Measurements from ENCODE around the gene TMEM256.

DNA sequence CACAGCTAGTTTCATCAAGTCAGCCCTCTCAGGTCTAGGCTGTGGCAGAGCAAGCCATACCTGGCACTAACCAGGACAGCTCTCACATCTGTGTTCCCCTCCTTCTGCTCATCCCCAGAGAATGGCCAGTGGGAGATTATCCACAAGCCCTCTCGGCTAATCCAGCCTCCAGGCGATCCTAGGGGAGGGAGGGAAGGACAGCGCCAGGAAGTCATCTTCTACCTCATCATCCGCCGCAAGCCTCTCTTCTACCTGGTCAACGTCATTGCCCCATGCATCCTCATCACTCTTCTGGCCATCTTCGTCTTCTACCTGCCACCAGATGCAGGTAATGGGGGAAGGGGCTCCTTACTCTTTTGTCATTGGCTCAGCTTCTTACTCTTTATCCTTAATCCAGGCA lies 44.6 kb upstream of the TMEM256 start:
- no peak for TF ChIP-seq CTCF (conservative IDR thresholded peaks at IDR 0.05)
- TF ChIP-seq EZH2 (IDR thresholded peaks at IDR 0.05; ENCODE audit: low read depth) = no peak
